ENCODE data around the gene CYGB.
"Not testable (repeated sequence)": the region's sequence is repeated elsewhere in the genome, so short reads cannot be mapped to it uniquely, and the experiment has no call there.

Gene CYGB

DNA sequence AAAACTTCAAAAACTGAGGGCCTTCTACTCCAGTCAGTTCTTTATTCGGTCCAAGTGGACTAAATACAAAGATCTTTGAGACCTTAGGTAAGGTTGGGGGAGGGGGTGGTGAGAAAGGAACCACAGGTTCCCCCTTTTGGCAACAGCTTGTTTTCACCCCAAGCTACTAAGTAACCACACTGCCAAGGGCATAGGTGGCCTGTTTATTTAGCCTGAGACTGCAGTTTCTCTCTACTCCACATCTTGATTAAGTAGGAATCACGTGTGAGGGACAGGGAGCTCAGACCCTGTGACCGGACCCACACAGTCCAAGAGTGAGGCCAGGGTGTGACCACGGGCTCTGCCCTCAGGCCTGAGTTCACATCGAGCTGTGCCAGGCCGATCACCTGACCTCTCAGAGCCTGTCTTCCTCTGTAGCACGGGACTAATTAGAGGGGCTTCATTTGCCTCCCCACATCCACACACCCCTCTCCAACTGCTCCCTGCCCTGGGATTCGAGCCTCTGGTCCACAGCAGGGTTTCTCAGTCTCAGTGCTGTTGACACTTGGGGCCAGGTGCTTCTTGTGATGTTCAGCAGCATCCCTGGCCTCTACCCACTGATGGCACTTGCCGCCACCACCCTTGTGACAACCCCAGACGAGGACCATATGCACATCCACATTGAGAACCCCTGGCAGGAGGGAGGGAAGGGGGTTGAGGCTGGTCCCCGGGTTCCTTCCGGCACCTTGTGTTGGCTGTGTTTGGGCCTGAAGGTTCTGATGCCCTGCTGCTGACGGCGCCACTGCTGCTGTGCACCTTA lies 30.3 kb upstream of the CYGB start:
- H3K4me3 ChIP-seq (ENCODE audit: low read depth, low read length) = no peak overlapping the region
- TF ChIP-seq, protein P1, sequence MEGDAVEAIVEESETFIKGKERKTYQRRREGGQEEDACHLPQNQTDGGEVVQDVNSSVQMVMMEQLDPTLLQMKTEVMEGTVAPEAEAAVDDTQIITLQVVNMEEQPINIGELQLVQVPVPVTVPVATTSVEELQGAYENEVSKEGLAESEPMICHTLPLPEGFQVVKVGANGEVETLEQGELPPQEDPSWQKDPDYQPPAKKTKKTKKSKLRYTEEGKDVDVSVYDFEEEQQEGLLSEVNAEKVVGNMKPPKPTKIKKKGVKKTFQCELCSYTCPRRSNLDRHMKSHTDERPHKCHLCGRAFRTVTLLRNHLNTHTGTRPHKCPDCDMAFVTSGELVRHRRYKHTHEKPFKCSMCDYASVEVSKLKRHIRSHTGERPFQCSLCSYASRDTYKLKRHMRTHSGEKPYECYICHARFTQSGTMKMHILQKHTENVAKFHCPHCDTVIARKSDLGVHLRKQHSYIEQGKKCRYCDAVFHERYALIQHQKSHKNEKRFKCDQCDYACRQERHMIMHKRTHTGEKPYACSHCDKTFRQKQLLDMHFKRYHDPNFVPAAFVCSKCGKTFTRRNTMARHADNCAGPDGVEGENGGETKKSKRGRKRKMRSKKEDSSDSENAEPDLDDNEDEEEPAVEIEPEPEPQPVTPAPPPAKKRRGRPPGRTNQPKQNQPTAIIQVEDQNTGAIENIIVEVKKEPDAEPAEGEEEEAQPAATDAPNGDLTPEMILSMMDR (IDR thresholded peaks at IDR 0.05; ENCODE audit: low read depth, low read length) = no peak

DNA sequence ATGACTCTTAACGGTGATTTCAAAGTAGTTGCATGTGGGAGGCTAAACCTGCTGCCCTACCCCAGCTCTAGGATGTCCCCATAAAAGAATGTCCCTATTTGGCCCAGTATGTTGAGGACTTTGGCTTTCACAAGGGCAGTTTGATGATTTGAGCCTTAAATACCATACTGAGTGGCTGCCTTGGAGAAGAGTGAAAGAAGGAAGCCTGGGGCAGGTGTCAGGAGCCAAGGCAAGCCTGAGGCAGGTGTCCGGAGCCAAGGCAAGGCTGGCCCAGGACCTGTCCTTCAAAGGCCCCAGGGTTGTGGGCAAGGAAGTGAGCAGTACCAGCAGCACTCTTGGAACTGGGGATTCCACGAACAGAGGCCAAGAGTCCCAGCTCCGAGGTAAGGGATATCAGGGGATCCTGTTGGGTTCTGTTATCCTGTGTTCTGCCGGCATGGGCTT lies 29.5 kb upstream of the CYGB start:
- no peak overlapping the region for H3K4me3 ChIP-seq (ENCODE audit: low read depth, low read length)

DNA sequence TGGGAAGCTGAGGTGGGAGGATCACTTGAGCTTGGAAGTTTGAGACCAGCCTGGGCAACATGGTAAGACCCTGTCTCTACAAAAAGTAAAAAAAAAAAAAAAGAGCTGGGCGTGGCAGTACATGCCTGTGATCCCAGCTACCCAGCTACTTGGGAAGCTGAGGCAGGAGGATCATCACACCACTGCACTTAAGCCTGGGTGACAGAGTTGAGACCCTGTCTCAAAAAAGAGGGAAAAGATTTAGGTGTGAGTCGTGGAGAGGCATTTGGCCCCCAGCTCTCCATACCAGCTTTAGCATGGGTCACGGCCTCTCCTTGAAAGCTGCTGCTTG lies 29.1 kb upstream of the CYGB start:
- TF ChIP-seq, protein P1 (IDR thresholded peaks at IDR 0.05; ENCODE audit: low read depth, low read length) = no peak
- no peak overlapping the region for H3K4me3 ChIP-seq (ENCODE audit: low read depth, low read length)

More for the DNA sequence above, 29.5 kb upstream of the CYGB start:
- TF ChIP-seq, protein P1 (IDR thresholded peaks at IDR 0.05; ENCODE audit: low read depth, low read length) = no peak

DNA sequence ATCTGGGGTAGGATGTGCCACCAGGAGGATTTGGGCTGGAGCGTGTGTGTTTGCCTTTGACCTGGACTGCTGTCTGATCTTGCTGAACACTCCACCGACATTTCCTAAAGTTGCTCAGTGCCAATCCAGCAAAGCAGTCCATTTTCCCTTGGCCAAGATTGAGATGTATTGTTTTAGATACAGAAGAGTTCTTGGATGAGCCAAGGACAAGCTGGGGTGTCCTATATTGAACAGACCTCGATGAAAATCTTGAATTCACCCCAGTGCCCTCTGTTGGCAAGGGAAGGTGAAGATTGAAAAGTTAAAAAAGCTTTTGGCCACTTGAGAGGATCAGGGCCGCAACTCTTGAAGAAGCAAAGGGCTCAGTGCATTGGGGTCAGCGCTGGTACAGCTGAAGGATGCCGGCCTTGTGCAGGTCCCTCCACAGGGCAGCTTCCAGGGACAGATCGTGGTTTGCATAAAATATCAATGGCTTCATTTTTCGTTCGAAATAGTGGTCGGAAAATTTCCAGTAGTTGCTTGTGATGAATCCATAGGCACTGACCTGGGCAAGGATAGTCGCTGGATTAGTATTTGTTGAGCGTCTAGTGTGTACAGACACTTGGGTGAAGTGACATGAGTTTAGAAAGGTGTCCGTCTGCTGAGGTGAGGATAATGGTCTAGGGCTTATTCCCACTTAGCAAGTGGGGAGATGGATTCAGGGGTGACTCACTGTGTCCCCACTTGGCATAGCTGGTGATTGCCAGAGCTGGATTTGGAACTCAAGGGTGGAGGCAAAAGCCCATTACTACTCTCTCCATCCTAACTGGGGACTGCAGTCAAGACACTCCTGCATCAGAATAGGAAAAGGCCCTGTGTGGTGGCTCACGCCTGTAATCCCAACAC lies 28.5 kb upstream of the CYGB start:
- H3K4me3 ChIP-seq (ENCODE audit: low read depth, low read length) = no peak overlapping the region
- TF ChIP-seq, protein P1 (IDR thresholded peaks at IDR 0.05; ENCODE audit: low read depth, low read length) = no peak

DNA sequence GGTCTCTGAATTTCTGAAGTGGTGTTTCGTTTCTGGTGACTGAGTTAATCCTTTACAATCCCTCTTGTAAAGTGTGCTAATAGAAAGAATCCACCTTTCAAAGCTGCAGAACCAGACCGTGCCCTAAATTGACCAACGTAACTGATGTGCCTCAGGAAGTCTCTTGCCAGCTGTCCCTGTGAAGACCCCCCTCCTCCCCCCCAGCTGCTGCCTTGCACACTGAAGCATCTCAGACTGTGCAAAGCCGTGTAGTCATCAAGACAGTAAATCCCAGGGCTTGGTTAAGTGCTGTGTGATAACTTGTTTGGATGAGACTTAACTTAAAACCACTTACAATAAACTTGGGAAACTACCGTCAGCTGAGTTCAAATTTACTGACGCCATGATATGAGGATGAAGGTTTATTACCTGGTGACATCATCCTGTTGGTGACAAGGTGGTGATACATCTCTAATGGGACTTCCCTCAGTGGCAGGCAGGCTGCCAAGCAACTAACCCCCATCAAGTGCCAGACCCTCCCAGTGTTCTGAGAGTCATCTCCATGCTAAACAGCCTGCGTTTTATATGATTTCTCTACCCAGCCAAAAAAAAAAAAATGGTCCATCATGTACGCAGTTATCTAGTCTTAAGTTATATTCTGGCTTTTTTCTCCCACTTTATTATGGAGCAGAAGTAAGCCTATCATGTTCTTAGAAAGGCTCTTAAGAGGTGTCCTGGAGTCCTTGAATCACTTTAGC lies 27.6 kb upstream of the CYGB start:
- not testable (repeated sequence) for H3K4me3 ChIP-seq (ENCODE audit: low read depth, low read length)

DNA sequence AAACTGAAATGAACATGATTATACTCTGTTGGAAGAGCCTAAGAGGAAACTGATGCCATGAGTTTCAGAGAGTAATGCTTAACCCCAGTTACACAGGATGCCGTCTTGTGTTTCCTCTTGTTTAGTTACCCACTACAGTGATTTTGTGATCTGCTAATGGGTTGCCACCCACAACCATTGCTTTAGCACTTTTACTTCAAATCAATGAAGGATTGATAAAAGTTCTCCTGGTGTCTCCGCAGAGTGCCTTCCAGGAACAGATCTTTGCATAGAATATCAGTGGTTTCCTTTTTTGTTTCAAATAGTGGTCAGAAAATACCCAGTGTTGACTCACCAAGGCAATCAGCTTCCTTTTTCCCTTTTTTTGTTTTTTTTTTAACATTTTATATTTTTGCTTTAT lies 25.9 kb upstream of the CYGB start:
- not testable (repeated sequence) for H3K4me3 ChIP-seq (ENCODE audit: low read depth, low read length)

DNA sequence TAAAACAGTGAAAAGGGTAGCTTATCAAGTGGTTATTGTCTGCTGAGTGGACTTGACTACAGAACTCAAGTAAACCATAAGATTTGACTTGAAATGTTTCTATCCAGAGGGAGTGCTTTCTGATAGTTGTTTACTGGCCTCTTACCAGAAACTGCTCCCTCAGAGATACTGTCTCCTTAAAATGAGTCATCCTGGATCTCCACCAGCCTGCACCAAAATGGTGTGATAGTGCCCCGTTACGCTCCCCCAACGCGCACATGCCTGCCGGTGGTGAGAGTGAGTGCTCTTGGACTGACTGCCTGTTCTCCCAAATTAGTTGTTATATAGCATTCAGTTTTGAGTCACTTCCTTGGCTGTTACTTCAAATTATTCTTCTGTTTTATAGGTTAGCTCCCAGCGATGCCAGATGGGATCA lies 25.2 kb upstream of the CYGB start:
- TF ChIP-seq, protein P1 (IDR thresholded peaks at IDR 0.05; ENCODE audit: low read depth, low read length) = no peak
- no peak overlapping the region for H3K4me3 ChIP-seq (ENCODE audit: low read depth, low read length)

Measured in WI38 (cell line).